HL-60/S4 treated with retinoic acid at 250 ng/mL for 4 days and 3 days (cell line): ENCODE data around the gene CALCB.

Experiments used
- in situ Hi-C: fragments of 300-500 bp; cut with MboI; formaldehyde crosslinking; loops from 2 replicates; pipeline ENCODE4 v1.7.0; 2022; ENCODE audit warnings: low sequenced_read_pairs

CALCB gene

DNA sequence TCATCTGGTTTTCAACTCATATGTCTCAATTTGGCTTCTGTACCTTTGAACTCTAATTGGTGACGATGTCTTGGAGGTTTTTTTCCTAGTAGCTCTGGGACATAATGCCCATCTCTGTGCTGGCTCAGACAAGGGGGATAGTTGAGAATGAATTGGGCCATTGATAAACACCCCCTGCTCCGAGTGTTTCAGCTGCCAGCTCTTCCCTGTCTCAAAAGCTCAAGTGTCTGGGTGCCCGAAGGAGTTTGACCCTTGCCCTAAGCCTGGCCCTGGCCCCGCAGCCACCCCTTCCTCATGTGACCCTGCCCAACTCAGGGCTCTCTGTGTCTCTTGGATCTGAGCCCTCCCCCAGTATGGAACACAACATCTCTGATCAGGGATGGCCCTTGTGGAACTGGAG, 44.4 kb downstream of the CALCB start:
- in situ Hi-C loops: no loop called here

DNA sequence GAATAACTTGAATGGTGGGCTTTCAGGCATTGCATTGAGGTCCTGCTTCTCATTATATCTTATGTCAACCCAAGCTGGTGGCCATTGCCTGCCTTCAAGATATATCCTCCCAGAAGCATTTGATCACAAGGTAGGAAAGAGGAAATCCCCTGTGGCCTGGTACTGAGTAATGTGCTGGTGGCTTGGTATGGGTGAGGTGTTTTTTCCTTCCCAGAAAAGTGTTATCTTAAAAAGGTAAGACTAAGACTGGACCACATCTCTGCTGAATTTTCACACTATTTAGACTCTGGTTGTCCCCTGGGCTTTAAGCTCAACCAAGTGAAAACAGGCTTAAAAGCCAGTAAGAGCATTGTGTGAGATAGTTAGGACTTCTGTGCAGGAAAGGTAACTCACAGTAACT, 45.0 kb downstream of the CALCB start:
- in situ Hi-C loops: no loop called here

- in situ Hi-C loops: no loop called here
Observed at GRCh38 chr11:15119352-15119751, 46.0 kb downstream of the CALCB start.

- in situ Hi-C loops: no loop called here
Observed at GRCh38 chr11:15119826-15120225, 46.4 kb downstream of the CALCB start.

DNA sequence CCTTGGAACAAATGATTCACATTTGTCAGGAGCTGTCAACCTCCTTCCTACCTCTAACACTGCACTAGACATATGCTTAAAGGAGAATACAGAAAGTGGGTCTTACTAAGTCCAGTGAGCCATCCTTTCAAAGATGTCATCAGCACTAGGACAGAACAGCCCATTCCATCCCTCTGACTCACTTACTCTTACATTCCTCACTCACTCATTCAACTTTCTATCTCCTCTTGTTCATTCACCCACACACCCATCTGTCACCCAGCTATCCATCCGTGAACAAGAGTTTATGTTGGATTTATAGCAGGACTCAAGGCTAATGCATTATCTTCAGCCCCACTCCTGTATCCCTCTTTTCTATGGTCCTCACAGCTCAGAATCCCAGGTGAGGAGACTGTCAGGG, 50.5 kb downstream of the CALCB start:
- in situ Hi-C loops: no loop called here

DNA sequence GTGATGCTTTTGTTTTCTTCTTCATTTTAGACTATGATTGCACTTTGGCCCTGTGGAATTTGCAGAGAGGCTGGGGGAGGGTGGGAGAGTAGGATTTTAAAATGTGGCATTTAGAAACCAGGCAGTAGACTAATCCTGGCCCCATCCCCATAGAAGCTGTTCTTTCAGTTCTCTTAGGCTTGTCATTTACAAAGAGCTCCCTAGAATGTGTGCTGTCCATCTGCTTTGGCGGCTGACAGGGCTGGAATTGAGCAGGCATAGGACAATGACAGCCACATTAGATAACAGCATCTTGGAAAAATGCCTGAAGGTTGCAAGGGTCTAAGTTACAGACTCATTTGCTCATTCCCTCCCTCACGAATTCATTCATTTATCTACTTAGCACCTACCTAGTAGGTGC, 51.1 kb downstream of the CALCB start:
- in situ Hi-C loops: no loop called here

- in situ Hi-C loops: no loop called here
Observed at GRCh38 chr11:15127341-15127740, 53.9 kb downstream of the CALCB start.
